Skin epidermis (tissue), 12 donors: ENCODE results near the gene XPC.
A peak's percentile ranks its signal among the peaks of the same experiment; 100 is the strongest.
"Not testable (repeated sequence)": the region's sequence is repeated elsewhere in the genome, so short reads cannot be mapped to it uniquely, and the experiment has no call there.

ENCODE experiments used
- H3K27ac ChIP-seq, 21 experiments: fragments of 200-600 bp; sonication (generic) in 11 of 21; one replicate each; pipeline ENCODE4 v1.5.0; 2020; ENCODE audit warnings: mild to moderate bottlenecking in 3 of 21, inconsistent platforms in 2 of 21, moderate library complexity in 2 of 21
- H3K4me3 ChIP-seq, 7 experiments: fragments of 200-600 bp; sonication (generic) in 2 of 7; one replicate each; pipeline ENCODE4 v1.5.0; 2020; ENCODE audit warnings: inconsistent platforms in 2 of 7, mild to moderate bottlenecking in 2 of 7, moderate library complexity in 1 of 7

XPC gene

GRCh38 chr3:14178247-14179113, at the start of gene XPC, which contains the start of gene LSM3:
TSS of gene XPC (minus strand) at chr3:14178601. CDS start at chr3:14178568, 33 bp downstream.
TSS of gene LSM3 (plus strand) at chr3:14178817. CDS start at chr3:14178861, 44 bp downstream.
- Histone ChIP-seq H3K27ac (peak within 1 kb of the TSS; percentile 84 to 100 (median 97)), H3K4me3 (peak within 1 kb of the TSS; percentile 70 to 85 (median 76))

DNA sequence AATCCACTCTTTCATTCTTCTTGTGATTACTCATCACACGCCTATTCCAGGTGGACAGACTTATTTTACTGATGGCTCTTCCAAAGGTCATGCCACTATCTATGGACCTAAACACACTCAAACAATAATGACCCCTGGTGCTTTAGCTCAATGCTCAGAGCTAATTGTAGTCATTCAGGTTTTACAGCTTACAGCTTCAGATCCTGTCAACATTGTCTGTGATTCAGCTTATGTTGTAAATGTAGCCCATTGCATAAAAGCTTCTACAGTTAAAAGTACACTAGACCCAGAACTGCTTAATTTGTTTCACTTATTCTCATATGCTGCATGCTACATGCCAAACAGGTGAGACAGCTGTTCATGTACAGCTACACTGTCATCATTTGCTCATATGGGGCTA, 49.5 kb upstream of the XPC start:
- Histone ChIP-seq H3K4me3 (no peak overlapping the region), H3K27ac (no peak overlapping the region)

- not testable (repeated sequence) for H3K4me3 ChIP-seq, H3K27ac ChIP-seq
Observed at GRCh38 chr3:14226351-14226750, 48.0 kb upstream of the XPC start.

- H3K27ac ChIP-seq = no peak overlapping the region
- H3K4me3 ChIP-seq = no peak overlapping the region
Observed at GRCh38 chr3:14225421-14225820, 47.0 kb upstream of the XPC start.

GRCh38 chr3:14224895-14225294, 46.5 kb upstream of the XPC start:
- no peak overlapping the region for H3K4me3 ChIP-seq
- peak overlapping the region in 1 of 21 experiments; percentile 26 for H3K27ac ChIP-seq

GRCh38 chr3:14223595-14223994, 45.2 kb upstream of the XPC start:
- H3K27ac ChIP-seq = peak overlapping the region in 1 of 21 experiments; percentile 24

GRCh38 chr3:14222900-14223594, 44.6 kb upstream of the XPC start:
- Histone ChIP-seq H3K27ac (peak overlapping the region in 1 of 21 experiments; percentile 24), H3K4me3 (no peak overlapping the region)

More at GRCh38 chr3:14223595-14223994, 45.2 kb upstream of the XPC start:
- H3K4me3 ChIP-seq = no peak overlapping the region

GRCh38 chr3:14222457-14222856, 44.1 kb upstream of the XPC start:
- H3K4me3 ChIP-seq = no peak overlapping the region
- peak overlapping the region in 1 of 21 experiments; percentile 24 for H3K27ac ChIP-seq

GRCh38 chr3:14221902-14222301, 43.5 kb upstream of the XPC start:
- no peak overlapping the region for H3K4me3 ChIP-seq
- no peak overlapping the region for H3K27ac ChIP-seq

GRCh38 chr3:14220933-14221332, 42.5 kb upstream of the XPC start:
- Histone ChIP-seq H3K27ac (no peak overlapping the region), H3K4me3 (no peak overlapping the region)

GRCh38 chr3:14218355-14218754, 40.0 kb upstream of the XPC start:
- no peak overlapping the region for H3K27ac ChIP-seq
- no peak overlapping the region for H3K4me3 ChIP-seq

DNA sequence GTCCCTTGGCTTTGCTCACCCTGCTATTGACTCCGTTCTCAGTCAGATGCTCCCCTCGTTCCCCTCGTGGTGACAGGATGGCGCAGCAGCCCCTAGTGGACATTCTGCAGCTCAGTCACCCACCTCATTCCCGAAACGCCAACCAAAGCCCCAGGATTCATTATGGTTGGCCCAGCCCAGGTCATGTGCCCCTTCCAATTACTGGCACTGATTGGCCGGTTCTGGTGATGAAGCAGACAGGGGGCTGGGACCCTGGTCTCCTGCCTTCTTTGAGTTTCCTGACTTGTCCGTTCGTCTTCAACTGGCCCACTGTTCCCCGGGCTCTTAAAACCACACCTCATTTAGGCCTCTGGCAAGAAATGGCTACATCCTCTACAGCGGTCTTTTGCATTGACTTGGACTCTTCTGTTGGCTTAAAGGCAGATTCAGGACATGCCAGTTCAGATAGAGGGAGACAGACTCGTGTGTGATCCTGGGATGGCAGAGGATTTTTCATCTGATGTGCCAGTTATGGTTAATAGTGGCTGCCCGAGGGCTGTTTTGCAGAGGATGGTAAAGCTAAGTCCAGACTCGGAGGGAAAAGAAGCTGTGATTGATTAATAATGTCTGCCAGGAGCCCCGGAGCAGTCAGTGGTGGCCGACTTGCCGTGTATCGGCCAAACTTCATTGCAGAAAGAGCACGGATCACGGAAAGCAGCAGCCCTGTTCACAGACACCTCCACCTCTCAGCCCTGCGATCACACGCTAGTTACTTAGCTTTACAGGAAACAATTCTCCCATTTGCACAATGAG, 38.1 kb upstream of the XPC start:
- Histone ChIP-seq H3K4me3 (peak overlapping the region in 4 of 7 experiments; percentile 27 to 34 (median 34)), H3K27ac (peak overlapping the region in 5 of 21 experiments; percentile 35 to 66 (median 47))

GRCh38 chr3:14214764-14215163, 36.4 kb upstream of the XPC start:
- no peak overlapping the region for H3K4me3 ChIP-seq
- H3K27ac ChIP-seq = no peak overlapping the region

- Histone ChIP-seq H3K4me3 (no peak overlapping the region), H3K27ac (no peak overlapping the region)
Observed at GRCh38 chr3:14213066-14213774, 34.8 kb upstream of the XPC start.

DNA sequence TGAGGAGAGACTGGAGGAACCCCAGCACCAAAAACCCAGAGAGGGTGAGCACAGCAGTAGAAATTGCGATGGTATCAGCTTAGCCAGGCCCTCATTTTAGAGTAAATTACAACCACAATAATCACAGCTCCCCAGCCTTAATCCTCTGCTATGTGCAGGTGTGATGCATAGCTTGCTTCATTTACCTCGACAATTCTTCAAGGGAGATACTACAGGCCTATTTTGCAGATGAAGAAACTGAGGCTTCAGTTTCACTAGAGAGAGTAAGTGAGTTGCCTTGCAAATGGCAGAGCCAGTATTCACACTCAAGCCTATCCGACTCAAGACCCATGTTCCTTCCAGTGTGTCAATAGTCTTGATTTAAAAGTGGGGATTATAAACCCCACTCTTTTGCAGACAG, 33.6 kb upstream of the XPC start:
- peak overlapping the region in 1 of 21 experiments; percentile 65 for H3K27ac ChIP-seq

DNA sequence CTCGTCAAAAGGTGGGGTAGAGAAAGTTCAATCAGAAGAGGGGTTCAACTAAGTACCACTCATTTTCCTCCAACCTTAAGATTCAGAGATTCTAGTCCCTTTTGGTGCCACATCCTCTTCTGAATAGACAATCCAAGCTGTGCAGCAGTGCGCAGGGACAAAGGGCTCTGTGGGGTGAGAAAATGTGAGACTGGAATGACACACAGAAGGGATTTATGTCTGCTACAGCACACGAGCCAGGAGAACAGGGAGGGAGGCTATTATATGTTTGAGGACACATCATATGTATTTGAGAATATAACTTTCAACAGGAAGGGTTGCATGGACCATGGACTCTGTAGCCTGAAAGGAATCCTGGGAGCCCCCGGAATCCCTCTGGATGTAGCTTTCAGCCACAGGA, 33.2 kb upstream of the XPC start:
- H3K27ac ChIP-seq = peak overlapping the region in 1 of 21 experiments; percentile 65
- H3K4me3 ChIP-seq = no peak overlapping the region

More for the DNA sequence above, 33.6 kb upstream of the XPC start:
- H3K4me3 ChIP-seq = no peak overlapping the region

- H3K27ac ChIP-seq = peak overlapping the region in 2 of 21 experiments; percentile 16 to 65
- H3K4me3 ChIP-seq = no peak overlapping the region
Observed at GRCh38 chr3:14210843-14211594, 32.6 kb upstream of the XPC start.

DNA sequence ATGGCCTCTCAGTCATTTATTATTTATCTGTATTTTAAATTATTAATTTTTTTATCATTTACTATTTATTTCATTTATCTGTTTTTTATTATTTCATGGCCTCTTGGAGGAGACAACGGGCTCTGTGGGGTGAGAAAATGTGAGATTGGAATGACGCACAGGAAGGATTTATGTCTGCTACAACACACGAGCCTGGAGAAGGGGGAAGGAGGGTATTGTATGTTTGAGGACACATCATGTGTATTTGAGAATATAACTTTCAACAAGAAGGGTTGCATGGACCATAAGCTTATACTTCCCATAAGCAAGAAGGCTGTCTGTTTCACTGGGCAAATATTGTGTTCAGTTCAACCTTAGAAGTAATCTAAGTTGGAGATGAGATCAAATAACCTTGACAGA, 31.9 kb upstream of the XPC start:
- Histone ChIP-seq H3K27ac (peak overlapping the region in 4 of 21 experiments; percentile 7 to 56 (median 22)), H3K4me3 (no peak overlapping the region)
